ENCODE measurements around the gene LIG3. TPM values are rescaled to one million over a fixed set of nuclear protein-coding genes. Genes with fewer than 3 reads are reported as not detected.
A peak's percentile ranks its signal among the peaks of the same experiment; 100 is the strongest.

LIG3 gene
- total and polyA plus RNA-seq, 2 of the 13 experiments (the other 11 are each of a cell fraction or from before 2014, with no cell fraction given): 34.4 to 36.2 TPM

DNA sequence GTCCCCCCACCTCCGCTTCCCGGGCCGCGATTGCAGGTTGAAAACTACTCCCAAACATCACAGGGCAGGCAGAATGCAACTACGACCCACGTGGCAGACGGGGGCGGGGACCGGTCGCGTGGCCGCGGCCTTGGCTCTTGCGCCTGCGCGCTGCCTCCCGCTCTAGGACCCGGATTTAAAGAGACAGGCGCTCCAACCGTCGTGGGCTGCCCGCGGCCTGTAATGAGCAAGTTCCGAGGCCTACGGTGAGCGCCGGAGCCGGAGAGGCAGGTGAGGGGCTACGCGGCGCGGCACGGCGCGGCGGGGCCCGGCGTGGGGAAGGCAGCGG, at the start of gene LIG3 (continued):
- TF ChIP-seq MYC (CRISPR knock-in tag; IDR thresholded peaks at IDR 0.05; ENCODE audit: borderline replicate concordance): peak; percentile 97
- TF ChIP-seq ZNF235 (CRISPR knock-in tag; IDR thresholded peaks at IDR 0.05; ENCODE audit: borderline replicate concordance): no peak
- TF ChIP-seq KLF12 (CRISPR knock-in tag; IDR thresholded peaks at IDR 0.05; ENCODE audit: borderline replicate concordance): no peak
- no peak for TF ChIP-seq HNRNPLL (IDR thresholded peaks at IDR 0.05; ENCODE audit: low read depth, low read length, poor library complexity, severe bottlenecking)
- no peak for TF ChIP-seq KDM5A (IDR thresholded peaks at IDR 0.05; ENCODE audit: borderline replicate concordance, low read length)
- TF ChIP-seq MNT (IDR thresholded peaks at IDR 0.05): peak; percentile 89
- TF ChIP-seq ZFP90 (CRISPR knock-in tag; IDR thresholded peaks at IDR 0.05; ENCODE audit: borderline replicate concordance): no peak
- TF ChIP-seq TBL1XR1 (IDR thresholded peaks at IDR 0.05; ENCODE audit: borderline replicate concordance, low read length, partially characterized antibody): no peak
- 0 out of 2 replicates have a peak, but pooled peaks have one; percentile 18 for TF ChIP-seq ZSCAN31 (CRISPR knock-in tag; IDR thresholded peaks at IDR 0.05; ENCODE audit: low read depth)
- peak; percentile 31; the same call in 1 of the 2 replicates for TF ChIP-seq ZNF430 (CRISPR knock-in tag; IDR thresholded peaks at IDR 0.05)
- no peak for TF ChIP-seq NFIB (CRISPR knock-in tag; IDR thresholded peaks at IDR 0.05; ENCODE audit: borderline replicate concordance)
- TF ChIP-seq ZNF709 (CRISPR knock-in tag; IDR thresholded peaks at IDR 0.05): no peak
- TF ChIP-seq ZNF354B (CRISPR knock-in tag; IDR thresholded peaks at IDR 0.05): no peak
- peak; percentile 57; the same call in 1 of the 2 replicates for TF ChIP-seq KMT2B (CRISPR knock-in tag; IDR thresholded peaks at IDR 0.05)
- TF ChIP-seq CEBPZ (IDR thresholded peaks at IDR 0.05; ENCODE audit: low read length): no peak
- no peak for TF ChIP-seq GTF2F1 (IDR thresholded peaks at IDR 0.05; ENCODE audit: low read length)
- TF ChIP-seq IRX3 (CRISPR knock-in tag; IDR thresholded peaks at IDR 0.05; ENCODE audit: borderline replicate concordance, low read depth): peak; percentile 28; the same call in 1 of the 2 replicates
- no peak; the same call in 1 of the 2 replicates for TF ChIP-seq ZBTB10 (CRISPR knock-in tag; IDR thresholded peaks at IDR 0.05; ENCODE audit: borderline replicate concordance)
- TF ChIP-seq ZNF460 (CRISPR knock-in tag; IDR thresholded peaks at IDR 0.05; ENCODE audit: borderline replicate concordance): no peak

All from HepG2 (cell line).